HG02938 (cell line): ENCODE measurements around the gene CHPF2.

Source experiments
- ATAC-seq: cut with Tn5 transposase; IDR thresholded peaks from one replicate; pipeline ENCODE4 v1.9.1; 2021; ENCODE audit warnings: mild to moderate bottlenecking, moderate library complexity; ENCODE audit not compliant: unreplicated experiment

The CHPF2 gene

GRCh38 chr7:151260471-151260870, 28.2 kb downstream of the CHPF2 start:
- no peak for ATAC-seq

GRCh38 chr7:151260883-151261282, 28.6 kb downstream of the CHPF2 start:
- ATAC-seq = no peak

- no peak for ATAC-seq
These were observed 29.2 kb downstream of the CHPF2 start for GRCh38 chr7:151261529-151261928.

GRCh38 chr7:151264615-151265014, 32.3 kb downstream of the CHPF2 start:
- no peak for ATAC-seq

- no peak for ATAC-seq
These were observed 33.2 kb downstream of the CHPF2 start for GRCh38 chr7:151265351-151265931.

- ATAC-seq = no peak
These were observed 37.2 kb downstream of the CHPF2 start for GRCh38 chr7:151269511-151269910.

- no peak for ATAC-seq
These were observed 39.5 kb downstream of the CHPF2 start for GRCh38 chr7:151271699-151272355.

GRCh38 chr7:151272405-151272804, 40.1 kb downstream of the CHPF2 start:
- ATAC-seq = no peak

GRCh38 chr7:151272877-151273276, 40.6 kb downstream of the CHPF2 start:
- ATAC-seq = no peak

GRCh38 chr7:151273651-151274390, 41.5 kb downstream of the CHPF2 start:
- no peak for ATAC-seq

- ATAC-seq = no peak
These were observed 42.1 kb downstream of the CHPF2 start for GRCh38 chr7:151274396-151274795.

GRCh38 chr7:151274936-151275812, 42.9 kb downstream of the CHPF2 start:
- no peak for ATAC-seq

- no peak for ATAC-seq
These were observed 43.7 kb downstream of the CHPF2 start for GRCh38 chr7:151275813-151276577.

GRCh38 chr7:151276666-151277590, 44.6 kb downstream of the CHPF2 start:
- peak; percentile 49 for ATAC-seq

GRCh38 chr7:151277631-151278030, 45.3 kb downstream of the CHPF2 start:
- no peak for ATAC-seq

- no peak for ATAC-seq
These were observed 46.7 kb downstream of the CHPF2 start for GRCh38 chr7:151278949-151279348.

GRCh38 chr7:151279868-151280267, 47.6 kb downstream of the CHPF2 start:
- no peak for ATAC-seq

GRCh38 chr7:151280388-151281019, 48.2 kb downstream of the CHPF2 start:
- no peak for ATAC-seq

- no peak for ATAC-seq
These were observed 49.4 kb downstream of the CHPF2 start for GRCh38 chr7:151281686-151282085.
